ENCODE measurements around the gene GDI2.

DNA sequence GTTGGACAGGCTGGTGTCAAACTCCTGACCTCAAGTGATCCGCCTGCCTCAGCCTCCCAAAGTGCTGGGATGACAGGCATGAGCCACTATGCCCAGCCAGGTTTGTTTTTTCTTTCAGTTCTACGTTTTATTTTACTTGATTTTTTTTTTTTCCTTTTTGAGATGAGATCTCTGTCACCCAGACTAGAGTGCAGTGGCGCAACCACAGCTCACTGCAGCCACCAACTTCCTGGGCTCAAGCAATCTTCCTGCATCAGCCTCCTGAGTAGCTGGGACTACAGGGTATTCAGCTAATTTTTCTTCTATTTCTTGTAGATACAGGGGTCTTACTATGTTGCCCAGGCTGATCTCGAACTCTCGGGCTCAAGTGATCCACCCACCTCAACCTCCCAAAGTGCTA is 24.3 kb downstream of the GDI2 start:
- TF ChIP-seq, protein P1, sequence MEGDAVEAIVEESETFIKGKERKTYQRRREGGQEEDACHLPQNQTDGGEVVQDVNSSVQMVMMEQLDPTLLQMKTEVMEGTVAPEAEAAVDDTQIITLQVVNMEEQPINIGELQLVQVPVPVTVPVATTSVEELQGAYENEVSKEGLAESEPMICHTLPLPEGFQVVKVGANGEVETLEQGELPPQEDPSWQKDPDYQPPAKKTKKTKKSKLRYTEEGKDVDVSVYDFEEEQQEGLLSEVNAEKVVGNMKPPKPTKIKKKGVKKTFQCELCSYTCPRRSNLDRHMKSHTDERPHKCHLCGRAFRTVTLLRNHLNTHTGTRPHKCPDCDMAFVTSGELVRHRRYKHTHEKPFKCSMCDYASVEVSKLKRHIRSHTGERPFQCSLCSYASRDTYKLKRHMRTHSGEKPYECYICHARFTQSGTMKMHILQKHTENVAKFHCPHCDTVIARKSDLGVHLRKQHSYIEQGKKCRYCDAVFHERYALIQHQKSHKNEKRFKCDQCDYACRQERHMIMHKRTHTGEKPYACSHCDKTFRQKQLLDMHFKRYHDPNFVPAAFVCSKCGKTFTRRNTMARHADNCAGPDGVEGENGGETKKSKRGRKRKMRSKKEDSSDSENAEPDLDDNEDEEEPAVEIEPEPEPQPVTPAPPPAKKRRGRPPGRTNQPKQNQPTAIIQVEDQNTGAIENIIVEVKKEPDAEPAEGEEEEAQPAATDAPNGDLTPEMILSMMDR (IDR thresholded peaks at IDR 0.05) = no peak
- no peak for TF ChIP-seq POLR2A (IDR thresholded peaks at IDR 0.05)

Measured in adrenal gland (tissue), 5 donors.